HG02759 (cell line): ENCODE measurements around the gene MCC.

Experiments
- ATAC-seq: cut with Tn5 transposase; IDR thresholded peaks from one replicate; pipeline ENCODE4 v1.9.1; 2021; ENCODE audit warnings: mild to moderate bottlenecking, moderate library complexity; ENCODE audit not compliant: unreplicated experiment

The MCC gene

GRCh38 chr5:113487781-113488644 lies at the start of gene MCC:
TSS of gene MCC (minus strand) at chr5:113488453.
- ATAC-seq: peak; percentile 46

GRCh38 chr5:113531481-113532159 lies 43.4 kb upstream of the MCC start:
- ATAC-seq: no peak

- no peak for ATAC-seq
Observed at GRCh38 chr5:113527746-113528145, 39.5 kb upstream of the MCC start.

GRCh38 chr5:113526421-113526820 lies 38.2 kb upstream of the MCC start:
- no peak for ATAC-seq

GRCh38 chr5:113524927-113525326 lies 36.7 kb upstream of the MCC start:
- ATAC-seq: peak; percentile 60

- no peak for ATAC-seq
Observed at GRCh38 chr5:113523168-113523567, 34.9 kb upstream of the MCC start.

- no peak for ATAC-seq
Observed at GRCh38 chr5:113520899-113521298, 32.6 kb upstream of the MCC start.

GRCh38 chr5:113520429-113520828 lies 32.2 kb upstream of the MCC start:
- peak; percentile 82 for ATAC-seq

GRCh38 chr5:113519412-113519811 lies 31.2 kb upstream of the MCC start:
- ATAC-seq: no peak

GRCh38 chr5:113518884-113519283 lies 30.6 kb upstream of the MCC start:
- no peak for ATAC-seq

- ATAC-seq: no peak
Observed at GRCh38 chr5:113514289-113514635, 26.0 kb upstream of the MCC start.

- ATAC-seq: peak; percentile 99
Observed at GRCh38 chr5:113513384-113514288, 25.4 kb upstream of the MCC start, which contains the start of gene YTHDC2. TSS of gene YTHDC2 (plus strand) at chr5:113513694. CDS start at chr5:113513896, 202 bp downstream.

- ATAC-seq: no peak
Observed at GRCh38 chr5:113512341-113512740, 24.1 kb upstream of the MCC start.

GRCh38 chr5:113510836-113511451 lies 22.7 kb upstream of the MCC start:
- ATAC-seq: no peak

GRCh38 chr5:113508756-113509155 lies 20.5 kb upstream of the MCC start:
- ATAC-seq: no peak

GRCh38 chr5:113507601-113508000 lies 19.3 kb upstream of the MCC start:
- ATAC-seq: peak; percentile 44

- no peak for ATAC-seq
Observed at GRCh38 chr5:113505181-113505580, 16.9 kb upstream of the MCC start.

GRCh38 chr5:113503146-113503545 lies 14.9 kb upstream of the MCC start:
- ATAC-seq: no peak

GRCh38 chr5:113502073-113502472 lies 13.8 kb upstream of the MCC start:
- no peak for ATAC-seq

GRCh38 chr5:113495422-113495841 lies 7.2 kb upstream of the MCC start:
- no peak for ATAC-seq

GRCh38 chr5:113493446-113493845 lies 5.2 kb upstream of the MCC start:
- ATAC-seq: no peak
